Putamen (tissue), 1 donor: ENCODE data around the gene CLCN1.
"Not testable (repeated sequence)": the region's sequence is repeated elsewhere in the genome, so short reads cannot be mapped to it uniquely, and the experiment has no call there.

ENCODE experiments used
- DNase-seq: peaks from one replicate; pipeline ENCODE4 v3.0.0-alpha.2; 2016; ENCODE audit warnings: low spot score

The CLCN1 gene

DNA sequence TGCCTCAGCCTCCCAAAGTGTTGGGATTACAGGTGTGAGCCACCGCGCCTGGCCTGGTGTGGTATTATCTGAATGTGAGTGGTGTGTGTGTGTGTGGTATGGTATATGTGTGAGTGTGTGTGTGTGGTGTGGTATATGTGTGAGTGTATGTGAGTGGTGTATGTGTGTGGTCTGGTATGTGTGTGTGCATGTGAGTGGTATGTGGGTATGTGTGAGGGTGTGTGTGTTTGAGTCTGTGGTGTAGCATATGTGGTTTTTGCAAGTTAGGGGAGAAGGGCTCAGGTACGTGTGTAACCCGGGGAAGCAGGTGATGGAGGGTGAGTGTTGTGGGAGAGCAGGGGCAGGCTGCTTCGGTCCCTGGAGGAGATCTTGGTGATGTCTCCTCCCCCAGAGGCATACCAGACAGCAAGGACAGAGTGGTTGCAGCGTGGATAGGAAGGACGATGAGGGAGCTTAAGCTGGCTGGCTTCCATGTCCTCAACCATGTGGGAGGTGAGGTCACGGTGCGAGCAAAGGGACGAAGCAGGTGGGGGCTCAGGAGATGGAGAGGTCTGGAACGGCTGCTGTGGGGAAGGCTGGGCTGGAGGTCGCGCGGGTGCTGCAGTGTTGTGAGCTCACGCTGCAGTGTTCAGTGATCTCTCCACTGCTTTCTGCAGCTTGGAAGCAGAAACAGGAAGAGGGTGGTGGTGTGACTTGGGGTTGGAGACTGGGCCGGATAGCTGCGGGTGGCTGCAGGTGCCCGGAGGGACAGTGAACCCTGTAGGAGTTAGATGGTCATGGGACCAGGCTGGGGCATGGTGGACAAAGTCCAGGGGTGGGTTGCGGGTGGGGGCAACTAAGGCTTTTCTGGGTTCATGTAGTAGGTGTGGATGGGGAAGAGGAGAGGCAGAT is 70.2 kb downstream of the CLCN1 start:
- DNase-seq: no peak

DNA sequence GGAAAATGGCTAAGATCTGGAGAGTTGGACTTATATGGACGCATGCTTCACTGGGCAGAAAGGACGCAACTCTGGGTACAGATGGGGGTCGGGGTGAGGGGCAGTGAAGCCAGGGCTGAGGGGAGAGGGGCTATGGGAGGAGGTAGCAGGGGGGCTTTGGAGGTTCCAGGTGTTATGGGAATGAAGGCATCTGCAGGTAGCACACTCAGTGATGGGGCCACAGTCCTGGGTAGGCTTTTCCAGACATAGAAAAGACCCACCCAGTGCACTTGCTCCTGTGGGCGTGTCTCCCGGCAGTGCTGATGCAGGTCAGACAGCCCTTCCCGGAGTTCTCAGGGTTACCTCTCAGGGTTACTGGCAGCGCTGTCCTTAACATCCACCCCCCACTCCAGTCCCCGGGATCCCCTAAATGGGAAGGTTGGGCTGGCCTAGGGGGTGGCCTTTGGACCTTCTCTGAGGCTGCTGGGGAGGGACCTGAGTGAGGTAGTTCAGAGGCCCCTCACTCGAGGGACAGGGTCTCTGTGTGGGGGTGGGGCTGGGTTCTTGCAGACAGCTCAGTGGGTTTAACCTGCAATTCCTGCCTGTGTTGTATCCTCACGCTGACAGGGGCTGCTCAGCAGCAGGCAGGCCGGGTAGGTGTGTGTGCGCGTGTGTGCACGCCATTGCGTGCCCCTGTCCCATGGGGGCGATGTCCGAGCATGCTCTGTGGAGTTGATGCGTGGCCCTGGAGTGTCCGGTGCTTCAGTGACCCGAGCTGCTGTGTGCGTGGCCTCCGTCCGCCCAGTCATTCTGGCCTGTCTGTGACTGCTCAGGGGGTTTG is 71.5 kb downstream of the CLCN1 start:
- DNase-seq: no peak

DNA sequence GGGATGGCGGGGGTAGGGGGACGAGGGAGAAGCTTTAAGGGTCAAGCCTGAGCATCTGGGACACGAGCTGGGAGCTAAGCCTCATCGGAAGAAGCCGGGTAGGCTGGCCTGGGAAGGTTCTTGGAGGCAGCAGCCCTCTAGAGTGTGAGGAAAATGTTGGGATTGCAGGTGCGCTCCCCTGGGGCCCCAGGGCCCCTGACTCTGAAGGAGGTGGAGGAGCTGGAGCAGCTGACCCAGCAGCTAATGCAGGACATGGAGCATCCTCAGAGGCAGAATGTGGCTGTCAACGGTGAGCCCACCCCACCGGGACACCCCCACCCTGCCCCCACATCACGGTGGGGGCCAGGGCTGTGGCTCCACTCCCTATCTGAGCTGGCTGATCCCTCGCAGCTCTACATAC is 72.1 kb downstream of the CLCN1 start:
- DNase-seq: no peak

DNA sequence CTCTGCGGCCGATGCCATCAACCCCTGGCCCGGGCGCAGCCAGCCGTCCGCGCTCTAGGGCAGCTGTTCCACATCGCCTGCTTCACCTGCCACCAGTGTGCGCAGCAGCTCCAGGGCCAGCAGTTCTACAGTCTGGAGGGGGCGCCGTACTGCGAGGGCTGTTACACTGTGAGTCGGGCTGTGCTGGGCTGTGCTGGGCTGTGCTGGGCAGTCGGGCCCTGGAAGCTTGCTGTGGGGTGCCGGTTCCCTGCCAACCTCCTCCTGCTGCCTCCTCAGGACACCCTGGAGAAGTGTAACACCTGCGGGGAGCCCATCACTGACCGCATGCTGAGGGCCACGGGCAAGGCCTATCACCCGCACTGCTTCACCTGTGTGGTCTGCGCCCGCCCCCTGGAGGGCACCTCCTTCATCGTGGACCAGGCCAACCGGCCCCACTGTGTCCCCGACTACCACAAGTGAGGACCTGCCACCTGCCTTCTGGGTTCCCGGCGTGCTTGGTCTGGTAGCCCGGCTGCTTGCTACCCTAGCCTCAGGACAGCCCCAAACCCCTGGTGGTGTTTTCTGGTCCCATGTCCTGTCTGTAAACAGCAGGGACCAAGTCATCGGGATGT is 72.7 kb downstream of the CLCN1 start:
- no peak for DNase-seq

DNA sequence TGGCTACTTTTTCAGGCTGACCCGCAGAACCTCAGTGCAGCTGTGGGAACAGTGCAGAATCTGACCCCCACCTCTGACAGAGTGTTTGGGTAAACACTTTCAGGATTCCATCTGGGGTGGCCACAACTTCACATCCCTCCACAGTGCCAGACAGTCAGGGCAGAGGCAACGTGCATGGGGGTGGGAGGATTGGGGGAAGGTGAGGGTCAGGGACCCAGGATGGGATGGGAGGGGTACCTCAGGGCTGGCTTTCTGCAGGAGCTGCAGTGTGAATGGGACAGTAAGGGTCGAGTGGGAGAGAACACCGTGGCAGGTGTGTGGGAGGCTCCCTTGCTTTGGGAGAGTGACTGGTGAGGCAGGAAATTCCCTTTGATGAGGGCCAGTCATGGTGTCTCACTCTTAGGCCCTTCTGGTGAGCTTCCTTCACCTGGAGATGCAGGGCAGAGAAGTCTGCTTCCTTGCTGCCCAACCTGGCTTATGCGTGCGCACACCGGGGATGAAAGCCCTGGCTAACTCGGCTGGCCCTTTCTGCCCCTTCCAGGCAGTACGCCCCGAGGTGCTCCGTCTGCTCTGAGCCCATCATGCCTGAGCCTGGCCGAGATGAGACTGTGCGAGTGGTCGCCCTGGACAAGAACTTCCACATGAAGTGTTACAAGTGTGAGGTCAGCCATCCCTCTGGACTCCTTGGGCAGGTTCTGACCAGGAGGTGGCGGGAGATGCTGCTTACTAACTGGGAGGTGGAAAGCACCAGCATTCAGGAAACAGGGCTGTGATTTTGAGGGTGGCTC is 73.6 kb downstream of the CLCN1 start:
- no peak for DNase-seq

GRCh38 chr7:143390104-143390772 is 74.3 kb downstream of the CLCN1 start:
- no peak for DNase-seq

GRCh38 chr7:143390773-143391317 is 74.9 kb downstream of the CLCN1 start:
- no peak for DNase-seq

DNA sequence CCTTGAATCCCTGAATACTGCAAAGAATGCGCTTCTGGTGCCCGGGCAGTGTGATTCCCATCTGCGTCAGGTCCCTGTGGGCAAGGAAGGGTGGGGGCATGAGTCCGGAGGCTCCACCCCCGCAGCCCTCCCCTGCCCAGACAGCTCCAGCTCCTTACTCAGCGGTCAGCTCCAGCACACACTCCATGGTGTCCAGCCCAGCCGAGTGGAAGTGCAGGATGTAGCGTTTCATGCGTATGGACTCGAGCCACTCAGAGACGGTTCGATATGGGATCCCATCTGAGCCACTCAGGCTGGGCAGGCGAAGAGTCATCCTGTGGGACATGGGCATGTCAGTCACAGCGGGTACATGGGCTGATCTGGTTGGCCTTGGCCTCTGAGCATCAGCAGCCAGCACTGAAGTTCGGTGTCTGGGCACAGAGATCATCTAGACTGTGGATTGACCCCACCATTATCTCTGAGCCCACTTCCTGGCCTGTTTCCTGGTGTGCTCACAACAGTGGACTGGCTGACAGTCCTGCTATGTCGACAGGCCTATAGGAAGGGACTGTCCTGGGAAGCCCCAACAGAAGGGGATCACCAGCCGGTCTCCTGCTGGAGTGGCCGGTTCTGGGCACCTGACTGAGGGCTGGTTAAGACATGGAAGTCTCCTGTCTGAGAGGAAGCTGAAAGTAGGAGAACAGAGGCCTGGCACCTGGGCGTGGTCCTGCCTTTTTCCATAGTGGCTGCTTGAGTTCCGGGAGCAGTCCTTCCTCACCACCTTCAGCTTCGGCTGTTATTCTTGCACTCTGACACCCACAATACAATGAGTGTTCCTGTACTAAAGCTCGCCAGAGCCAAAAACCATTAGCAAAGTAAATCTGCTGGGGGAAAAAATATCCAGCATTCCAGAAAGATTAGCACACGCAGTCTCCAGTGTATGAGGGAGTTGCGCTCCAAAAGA is 75.8 kb downstream of the CLCN1 start:
- DNase-seq: no peak

DNA sequence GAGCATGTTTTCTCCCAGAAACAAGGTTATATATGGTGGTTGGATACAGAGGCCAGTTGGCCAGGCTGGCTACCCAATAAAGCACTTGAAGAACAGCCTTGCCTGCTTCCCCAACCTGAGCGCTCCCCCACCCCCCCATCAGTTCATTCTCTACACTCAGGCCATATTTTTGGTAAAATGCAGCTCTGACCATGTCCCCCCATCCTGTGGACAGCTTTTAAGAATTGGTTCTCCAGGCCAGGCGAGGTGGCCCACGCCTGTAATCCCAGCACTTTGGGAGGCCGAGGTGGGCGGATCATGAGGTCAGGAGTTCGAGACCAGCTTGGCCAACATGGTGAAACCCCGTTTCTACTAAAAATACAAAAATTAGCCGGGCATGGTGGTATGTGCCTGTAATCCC is 76.5 kb downstream of the CLCN1 start:
- not testable (repeated sequence) for DNase-seq

DNA sequence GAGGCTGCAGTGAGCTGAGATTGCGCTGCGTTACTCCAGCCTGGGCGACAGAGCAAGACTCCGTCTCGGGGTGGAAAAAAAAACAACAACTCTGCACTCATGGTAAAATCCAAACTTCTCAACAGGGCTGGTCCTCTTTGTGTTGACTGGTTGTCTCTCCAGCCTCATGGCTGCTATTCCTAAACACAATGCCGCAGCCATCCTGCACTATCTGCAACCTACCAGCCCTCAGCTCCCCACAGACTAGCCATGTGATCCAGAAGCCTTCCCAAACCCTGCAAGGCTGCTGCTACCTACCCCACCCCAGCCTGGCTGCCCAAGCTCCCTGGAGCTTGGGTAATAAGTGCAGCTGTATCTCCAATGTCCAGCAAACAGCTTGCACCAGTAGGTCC is 77.0 kb downstream of the CLCN1 start:
- no peak for DNase-seq

- no peak for DNase-seq
Measured at GRCh38 chr7:143393267-143394041, 77.5 kb downstream of the CLCN1 start.

GRCh38 chr7:143394068-143394467 is 78.2 kb downstream of the CLCN1 start:
- DNase-seq: no peak

DNA sequence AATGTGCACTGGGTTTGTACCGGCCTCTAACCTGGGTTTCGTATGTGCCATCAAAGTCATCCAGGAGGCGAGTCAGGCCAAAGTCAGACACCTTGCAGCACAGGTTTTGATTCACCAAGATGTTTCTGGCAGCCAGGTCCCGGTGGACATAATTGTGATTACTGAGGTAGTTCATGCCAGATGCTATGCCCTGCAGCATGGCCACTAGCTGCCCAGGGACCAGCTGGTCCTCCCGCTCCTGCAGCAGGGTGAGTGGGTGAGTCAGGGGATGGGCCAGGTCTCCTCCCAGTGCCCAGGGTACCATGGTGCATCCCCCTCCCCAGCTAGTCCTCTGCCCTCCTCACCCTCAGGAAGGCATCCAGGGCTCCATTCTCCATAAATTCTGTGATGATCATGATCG is 78.9 kb downstream of the CLCN1 start:
- no peak for DNase-seq

- no peak for DNase-seq
Measured at GRCh38 chr7:143395187-143396149, 79.6 kb downstream of the CLCN1 start.

GRCh38 chr7:143396182-143396581 is 80.3 kb downstream of the CLCN1 start:
- DNase-seq: no peak

DNA sequence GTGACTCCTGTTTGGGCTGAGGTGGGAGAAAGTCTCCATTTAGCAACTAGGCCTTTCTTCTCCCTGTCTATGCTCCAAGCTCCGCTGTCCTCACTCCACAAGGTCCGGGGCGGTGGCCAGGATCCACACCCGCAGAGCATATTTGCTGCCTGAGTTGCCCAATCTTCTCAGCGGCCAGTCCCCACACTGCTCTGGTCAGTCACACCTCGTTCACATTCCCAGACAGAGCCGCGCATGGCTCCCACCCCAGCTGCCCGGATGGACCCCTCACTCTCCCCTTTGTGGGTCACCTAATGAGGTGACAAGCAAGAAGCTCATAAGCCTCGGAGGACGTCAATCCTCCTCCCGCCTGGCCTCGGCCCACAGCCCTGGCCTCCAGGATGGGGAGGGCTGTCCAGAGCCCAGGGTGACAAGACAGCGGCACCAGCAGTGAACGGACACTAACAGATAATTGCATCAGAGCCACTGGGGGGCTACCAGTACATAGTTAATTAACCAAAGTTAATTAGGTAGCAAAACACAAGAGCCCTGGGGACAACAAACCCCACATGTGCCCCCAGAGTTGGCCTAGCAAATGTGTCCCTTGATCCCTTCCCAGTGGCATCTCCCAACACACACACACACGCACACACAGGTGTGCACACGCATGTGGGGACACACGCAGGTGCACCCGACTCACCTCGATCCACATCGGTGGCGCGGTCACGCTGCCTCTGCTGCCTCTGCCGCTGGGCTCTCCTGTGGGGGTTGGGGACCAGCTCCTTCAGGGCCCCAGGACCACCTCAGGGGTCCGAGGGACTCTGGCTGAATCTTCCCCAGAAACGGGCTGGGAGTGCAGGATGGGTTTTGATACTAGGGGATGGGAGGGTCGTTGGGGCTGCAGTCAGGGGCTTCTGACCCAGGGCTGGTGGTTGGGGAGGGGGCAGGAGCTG is 81.0 kb downstream of the CLCN1 start:
- DNase-seq: no peak
